Measurements from ENCODE around the gene SARDH.

The SARDH gene

DNA sequence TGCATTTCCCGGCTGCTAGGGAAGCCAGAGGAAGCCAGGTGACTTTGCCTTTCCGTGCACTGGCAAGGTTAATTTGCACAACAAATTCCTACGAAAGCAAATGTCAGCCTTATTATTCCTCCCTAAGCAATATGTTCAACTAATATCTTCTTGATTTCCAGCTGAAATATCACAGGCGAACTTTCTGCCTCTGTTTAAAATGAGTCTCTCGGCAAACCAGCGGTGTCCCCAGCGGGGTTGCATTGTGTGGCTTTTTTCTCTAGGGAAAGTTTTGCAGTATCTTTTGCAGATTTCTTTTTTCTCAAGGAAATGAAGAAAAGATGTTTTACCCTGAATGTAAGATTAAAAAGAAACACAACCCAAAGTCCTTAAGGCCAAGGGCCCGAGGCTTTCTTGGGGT, 100.1 kb downstream of the SARDH start:
- no peak for TF ChIP-seq CTCF (IDR thresholded peaks at IDR 0.05; ENCODE audit: insufficient read depth, low read depth, low read length, missing control alignments)
- no peak overlapping the region for H3K4me3 ChIP-seq (ENCODE audit: low read depth, low read length)
- DNase-seq (ENCODE audit: low read depth): no peak

- DNase-seq (ENCODE audit: low read depth): no peak
- no peak for TF ChIP-seq CTCF (IDR thresholded peaks at IDR 0.05; ENCODE audit: insufficient read depth, low read depth, low read length, missing control alignments)
- H3K4me3 ChIP-seq (ENCODE audit: low read depth, low read length): no peak overlapping the region
Measured at GRCh38 chr9:133637451-133638055, 100.6 kb downstream of the SARDH start.

GRCh38 chr9:133636902-133637301, 101.2 kb downstream of the SARDH start:
- DNase-seq (ENCODE audit: low read depth): no peak
- TF ChIP-seq CTCF (IDR thresholded peaks at IDR 0.05; ENCODE audit: insufficient read depth, low read depth, low read length, missing control alignments): no peak
- no peak overlapping the region for H3K4me3 ChIP-seq (ENCODE audit: low read depth, low read length)

DNA sequence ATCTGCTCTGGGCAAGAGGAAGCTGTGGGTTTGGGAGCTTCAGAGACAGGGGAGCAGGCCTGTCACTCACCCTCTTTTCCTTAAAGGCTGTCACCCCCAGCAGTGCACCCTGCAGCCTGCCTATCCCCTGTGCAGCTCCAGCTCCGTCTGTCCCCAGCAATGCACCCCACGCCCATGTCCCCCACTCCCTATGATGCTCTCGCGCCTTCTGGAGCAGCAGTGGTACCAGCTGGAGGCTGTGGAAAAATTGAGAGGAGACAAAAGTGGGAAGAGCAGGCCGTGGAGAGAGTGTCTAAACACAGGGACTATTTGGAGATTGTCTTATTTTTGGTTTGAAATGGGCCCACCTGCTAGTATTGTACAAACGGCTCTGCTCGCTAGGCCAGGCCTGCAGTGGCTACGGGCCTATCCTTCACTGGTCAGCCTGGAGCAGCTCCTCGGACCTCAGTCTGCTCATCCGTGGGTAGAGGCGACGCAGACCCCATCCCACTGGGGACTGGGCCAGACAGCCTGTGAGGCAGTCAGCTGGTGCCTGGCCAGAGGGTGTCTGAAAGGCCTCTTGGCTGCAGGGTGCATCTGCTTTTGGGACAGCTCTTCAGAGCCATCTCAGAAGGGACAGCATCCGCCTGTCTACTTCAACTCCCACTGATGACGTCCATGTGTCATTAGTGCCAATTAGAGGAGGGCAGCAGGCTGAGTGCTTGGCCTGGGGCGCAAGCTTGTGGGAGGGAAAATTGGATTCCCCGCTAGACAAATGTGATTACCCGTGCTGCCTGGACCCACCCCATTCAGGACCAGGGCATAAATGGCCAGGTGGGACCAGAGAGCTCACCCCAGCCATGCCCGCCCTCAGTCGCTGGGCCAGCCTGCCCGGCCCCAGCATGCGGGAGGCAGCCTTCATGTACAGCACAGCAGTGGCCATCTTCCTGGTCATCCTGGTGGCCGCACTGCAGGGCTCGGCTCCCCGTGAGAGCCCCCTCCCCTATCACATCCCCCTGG, 102.3 kb downstream of the SARDH start, which contains the start of gene DBH:
Gene DBH (plus strand): TSS at position 831 of the 999 bp plus-strand sequence. CDS start 9 bp downstream, at position 840.
- TF ChIP-seq CTCF (IDR thresholded peaks at IDR 0.05; ENCODE audit: insufficient read depth, low read depth, low read length, missing control alignments): no peak

DNA sequence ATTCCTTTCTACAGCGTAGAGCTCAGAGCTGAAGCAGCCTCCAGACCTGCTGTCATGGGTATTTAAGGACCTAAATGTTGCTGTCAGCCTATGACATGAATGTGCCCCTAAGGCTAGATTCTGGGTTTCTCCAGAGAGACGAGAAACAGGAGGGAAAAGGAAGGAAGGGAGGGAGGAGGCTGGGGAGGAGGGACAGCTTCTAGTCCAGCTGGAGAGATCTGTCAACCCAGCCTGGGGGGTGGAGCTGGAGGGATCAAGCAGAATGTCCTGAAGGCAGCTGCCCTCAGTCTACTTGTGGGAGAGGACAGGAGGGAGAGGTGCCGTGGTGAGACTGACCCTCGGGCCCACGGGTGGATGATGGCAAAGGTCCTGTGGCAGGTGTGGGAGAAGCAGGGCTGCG, 103.1 kb downstream of the SARDH start:
- no peak overlapping the region for H3K4me3 ChIP-seq (ENCODE audit: low read depth, low read length)
- DNase-seq (ENCODE audit: low read depth): no peak
- no peak for TF ChIP-seq CTCF (IDR thresholded peaks at IDR 0.05; ENCODE audit: insufficient read depth, low read depth, low read length, missing control alignments)

More for the DNA sequence above, 102.3 kb downstream of the SARDH start, which contains the start of gene DBH:
- DNase-seq (ENCODE audit: low read depth): no peak
- H3K4me3 ChIP-seq (ENCODE audit: low read depth, low read length): no peak within 1 kb of the TSS

GRCh38 chr9:133634081-133634691, 104.0 kb downstream of the SARDH start:
- DNase-seq (ENCODE audit: low read depth): no peak

More at GRCh38 chr9:133634081-133634691, 104.0 kb downstream of the SARDH start:
- TF ChIP-seq CTCF (IDR thresholded peaks at IDR 0.05; ENCODE audit: insufficient read depth, low read depth, low read length, missing control alignments): no peak
- no peak overlapping the region for H3K4me3 ChIP-seq (ENCODE audit: low read depth, low read length)

All from GM12865 (cell line).